SIG-M5 treated with dmso at 0.1 percent for 504 hours (cell line): ENCODE data around the gene SEMA4D.

Source experiments
- DNase-seq: peaks from one replicate; lab custom pipeline; 2025; ENCODE audit not compliant: unreplicated experiment; lab: John Stamatoyannopoulos, UW

The SEMA4D gene

DNA sequence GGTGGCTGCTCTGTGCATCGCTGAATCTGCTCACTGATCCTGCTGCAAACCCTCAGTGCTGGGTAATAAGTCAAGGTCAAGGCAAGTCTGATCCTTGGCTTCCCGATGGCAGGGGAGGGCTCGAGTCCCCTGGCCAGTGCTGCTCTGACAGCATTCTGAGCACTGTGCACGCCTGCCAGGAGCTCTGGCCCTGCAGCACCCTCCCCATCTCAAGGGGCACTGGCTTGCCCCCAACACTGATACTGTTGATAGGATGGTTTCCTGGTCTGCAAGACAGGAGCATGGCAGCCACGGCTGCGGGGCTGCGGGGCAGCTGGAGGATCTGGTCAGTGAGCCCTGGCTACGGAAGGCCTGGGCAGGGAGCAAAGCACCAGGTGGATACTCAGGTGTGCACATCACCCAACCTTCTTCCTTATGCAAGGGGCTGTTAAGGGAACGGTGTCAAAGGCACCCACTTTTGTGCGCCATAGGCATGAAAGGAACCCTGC, 107.8 kb downstream of the SEMA4D start:
- no peak for DNase-seq

DNA sequence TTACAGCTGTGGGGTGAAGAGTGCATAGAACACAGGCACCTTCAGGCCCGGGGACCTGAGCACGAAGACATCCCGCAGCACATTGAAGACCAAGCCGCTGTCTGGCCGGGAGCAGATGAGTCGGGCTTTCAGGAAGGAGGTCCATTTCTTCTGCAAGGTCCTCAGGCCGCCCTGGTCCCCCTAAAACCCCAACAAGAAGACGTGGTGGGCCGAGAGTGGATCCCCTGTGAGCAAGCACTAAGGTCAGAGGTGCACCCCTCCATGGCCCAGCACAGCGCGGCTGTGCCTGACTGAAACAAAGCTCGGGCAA, 109.1 kb downstream of the SEMA4D start:
- DNase-seq, result no peak

DNA sequence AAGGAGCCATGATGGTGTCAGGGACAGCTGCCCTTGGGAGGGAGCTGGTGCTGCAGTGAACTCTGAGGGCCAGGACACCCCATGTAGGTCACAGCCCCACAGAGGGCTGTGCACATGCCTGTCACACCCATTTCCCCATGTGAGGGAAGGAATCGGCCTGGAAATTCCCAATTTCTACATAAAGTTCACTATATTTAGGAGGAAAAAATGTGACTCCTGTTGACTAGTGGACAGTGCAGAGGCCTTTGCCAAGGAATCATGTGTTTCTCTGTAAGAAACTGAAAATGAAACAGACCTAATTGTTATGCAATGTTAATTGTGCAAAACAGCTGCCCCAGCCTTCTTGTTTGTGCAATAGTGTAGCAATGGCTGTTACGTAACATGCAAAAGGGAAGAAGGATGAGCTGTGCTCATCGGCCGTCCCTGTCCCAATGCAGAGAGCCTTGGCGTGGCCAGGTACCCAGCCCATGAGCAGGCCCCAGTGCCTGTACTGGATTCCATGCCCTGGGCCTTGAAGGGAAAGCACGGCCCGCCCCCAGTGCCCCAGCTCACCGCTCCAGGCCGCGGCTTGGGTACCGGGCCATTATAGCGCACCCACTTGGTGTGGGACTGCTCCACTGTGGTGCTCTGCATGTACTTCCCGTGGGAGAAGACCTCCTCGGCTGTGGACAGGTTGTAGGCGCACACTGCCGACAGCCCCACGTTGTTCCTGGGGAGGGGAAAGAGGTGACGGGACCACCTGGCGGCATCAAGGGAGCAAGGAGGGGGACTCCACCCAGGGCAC, 109.6 kb downstream of the SEMA4D start:
- DNase-seq, result peak; percentile 91

DNA sequence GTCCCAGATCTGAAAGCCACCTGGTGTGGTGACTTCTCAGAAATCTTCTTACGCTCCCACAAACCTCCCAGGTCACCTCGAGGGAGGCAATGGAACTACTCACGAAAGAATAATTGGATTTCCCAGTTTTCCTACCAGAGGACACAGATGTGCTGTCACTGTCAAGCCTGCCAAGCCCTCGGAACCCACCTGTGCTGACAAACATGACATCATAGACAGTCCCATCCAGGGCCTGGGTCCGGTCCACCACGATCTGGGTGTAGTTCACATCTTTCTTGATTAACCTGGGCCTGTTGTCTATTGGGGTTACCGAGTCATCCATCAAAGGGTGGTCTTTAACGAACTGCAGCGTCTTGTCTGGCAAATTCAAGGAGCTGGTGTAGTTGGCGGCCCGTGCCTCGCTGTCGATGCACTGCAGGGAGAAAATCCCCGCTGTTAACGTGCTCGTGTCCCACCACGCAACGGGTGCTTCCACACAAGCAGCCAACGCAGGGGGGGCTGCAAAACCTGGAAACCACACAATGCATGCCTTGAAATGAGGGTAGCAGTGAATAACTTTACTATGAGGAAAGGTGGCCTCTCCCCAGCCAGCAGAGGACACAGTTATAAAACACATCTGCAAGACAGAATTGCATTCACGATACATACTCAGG, 110.6 kb downstream of the SEMA4D start:
- no peak for DNase-seq

DNA sequence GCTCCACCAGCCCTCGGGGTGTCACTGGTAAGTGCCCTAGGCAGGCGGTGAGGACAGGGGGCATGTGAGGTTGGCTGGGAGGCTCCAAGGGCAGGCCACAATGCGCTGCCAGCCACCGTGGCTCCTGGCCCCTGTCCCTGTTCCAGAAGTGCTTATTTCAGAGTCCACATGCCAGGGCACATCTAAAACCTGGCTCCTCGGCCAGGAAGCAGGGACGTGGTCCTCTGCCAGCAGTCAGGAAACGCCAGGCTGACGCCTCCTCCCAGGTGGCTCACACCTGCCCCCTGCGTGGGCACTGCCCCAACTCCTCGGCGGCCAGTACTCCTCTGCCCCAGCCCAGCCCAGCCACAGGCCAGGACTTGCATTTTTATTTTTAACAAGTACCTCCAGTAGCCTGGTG, 111.1 kb downstream of the SEMA4D start:
- no peak for DNase-seq

DNA sequence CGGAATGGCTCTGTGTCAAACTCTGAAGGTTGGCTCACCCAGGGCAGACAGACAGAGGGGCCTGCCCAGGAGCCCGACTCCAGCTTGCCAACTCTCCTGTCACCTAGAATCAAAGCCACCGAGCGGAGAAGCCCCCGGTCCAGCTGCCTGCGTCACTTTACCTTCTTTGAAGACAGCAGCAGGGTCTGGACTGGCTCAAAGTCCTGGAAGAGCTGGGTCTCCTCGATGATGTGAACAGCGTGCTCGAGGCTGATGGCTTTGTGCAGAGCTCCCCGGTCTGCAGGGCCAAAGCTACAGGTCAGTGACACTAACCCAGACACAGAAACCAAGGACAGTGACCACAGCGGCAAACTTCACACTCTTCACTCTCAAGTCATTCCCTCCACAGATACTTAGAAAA, 111.7 kb downstream of the SEMA4D start:
- no peak for DNase-seq

DNA sequence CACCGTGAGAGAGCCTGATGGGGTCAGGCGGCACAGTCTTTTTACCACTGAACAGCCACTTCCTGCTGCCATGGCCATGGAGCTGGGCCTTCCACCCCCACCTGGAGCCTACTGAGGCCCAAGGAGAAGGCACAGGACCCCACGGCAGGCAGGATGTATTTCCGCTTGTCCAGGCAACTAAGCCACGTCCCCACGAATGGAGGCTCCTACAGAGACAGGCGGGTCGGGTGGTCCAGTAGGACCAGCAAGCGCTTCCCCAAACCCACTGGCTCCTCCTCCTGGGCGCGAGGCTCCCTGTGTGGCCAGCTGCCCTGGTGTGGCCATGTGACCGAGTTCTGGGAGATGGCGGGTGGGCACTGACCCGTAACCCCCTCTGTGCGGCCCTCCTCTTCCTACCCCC, 113.1 kb downstream of the SEMA4D start:
- DNase-seq, result no peak

DNA sequence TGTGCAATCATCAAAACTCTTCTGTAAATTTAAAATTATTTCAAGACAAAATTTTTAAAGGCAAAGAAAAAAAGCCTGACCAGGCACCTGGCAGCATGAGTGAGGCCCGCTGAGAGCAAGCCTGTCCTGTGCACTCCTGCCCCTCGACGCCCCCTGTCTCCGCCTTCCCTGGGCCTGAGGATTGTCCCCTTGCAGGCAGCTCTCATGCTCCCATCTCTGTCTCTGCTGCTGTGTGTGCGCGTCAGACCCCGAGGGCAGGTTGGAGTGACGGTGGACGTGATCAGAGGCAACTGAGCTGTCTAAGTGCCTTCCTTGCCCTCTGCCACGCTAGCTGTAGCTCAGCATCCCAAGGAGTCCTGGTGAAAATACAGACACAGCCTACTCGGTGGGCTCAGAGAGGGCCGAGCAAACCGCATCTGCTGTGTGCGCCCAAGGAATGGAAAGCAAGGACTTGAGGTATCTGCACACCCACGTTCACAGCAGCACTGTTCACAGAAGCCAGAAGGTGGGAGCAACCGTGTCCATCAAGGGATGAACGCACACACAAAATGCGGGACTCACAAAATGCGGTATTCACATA, 114.1 kb downstream of the SEMA4D start:
- DNase-seq, result no peak

DNA sequence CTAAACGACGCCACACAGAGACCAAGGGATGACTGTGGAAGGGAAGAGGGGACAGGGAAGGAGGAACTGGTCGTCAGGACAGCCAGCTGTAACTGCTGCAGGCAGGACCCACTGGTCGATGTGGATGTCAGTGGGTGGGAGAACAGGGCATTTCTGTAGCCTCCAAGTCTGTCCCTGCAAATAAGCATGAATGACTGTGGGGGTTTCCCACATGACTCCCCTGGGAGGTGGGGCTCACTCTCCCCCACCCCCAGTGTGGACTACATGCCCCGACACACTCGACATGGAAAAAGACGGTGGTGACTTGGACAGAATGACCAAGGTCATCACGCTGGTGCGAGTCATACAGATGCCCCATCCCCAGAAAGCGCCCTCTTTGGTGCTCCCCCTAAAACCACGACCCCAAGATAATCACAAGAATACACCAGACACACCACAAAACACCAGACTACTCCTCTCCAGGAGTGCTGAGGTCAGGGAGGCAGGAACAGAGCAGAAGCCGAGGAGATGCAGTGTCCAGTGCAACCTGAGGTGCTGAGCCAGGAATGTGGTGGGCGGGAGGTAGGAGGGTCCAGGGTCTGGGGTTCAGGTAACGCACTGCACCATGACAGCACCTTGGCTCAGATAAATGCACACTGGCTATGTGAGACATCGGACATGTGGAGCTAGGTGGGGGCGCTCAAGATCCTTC, 114.7 kb downstream of the SEMA4D start:
- no peak for DNase-seq

DNA sequence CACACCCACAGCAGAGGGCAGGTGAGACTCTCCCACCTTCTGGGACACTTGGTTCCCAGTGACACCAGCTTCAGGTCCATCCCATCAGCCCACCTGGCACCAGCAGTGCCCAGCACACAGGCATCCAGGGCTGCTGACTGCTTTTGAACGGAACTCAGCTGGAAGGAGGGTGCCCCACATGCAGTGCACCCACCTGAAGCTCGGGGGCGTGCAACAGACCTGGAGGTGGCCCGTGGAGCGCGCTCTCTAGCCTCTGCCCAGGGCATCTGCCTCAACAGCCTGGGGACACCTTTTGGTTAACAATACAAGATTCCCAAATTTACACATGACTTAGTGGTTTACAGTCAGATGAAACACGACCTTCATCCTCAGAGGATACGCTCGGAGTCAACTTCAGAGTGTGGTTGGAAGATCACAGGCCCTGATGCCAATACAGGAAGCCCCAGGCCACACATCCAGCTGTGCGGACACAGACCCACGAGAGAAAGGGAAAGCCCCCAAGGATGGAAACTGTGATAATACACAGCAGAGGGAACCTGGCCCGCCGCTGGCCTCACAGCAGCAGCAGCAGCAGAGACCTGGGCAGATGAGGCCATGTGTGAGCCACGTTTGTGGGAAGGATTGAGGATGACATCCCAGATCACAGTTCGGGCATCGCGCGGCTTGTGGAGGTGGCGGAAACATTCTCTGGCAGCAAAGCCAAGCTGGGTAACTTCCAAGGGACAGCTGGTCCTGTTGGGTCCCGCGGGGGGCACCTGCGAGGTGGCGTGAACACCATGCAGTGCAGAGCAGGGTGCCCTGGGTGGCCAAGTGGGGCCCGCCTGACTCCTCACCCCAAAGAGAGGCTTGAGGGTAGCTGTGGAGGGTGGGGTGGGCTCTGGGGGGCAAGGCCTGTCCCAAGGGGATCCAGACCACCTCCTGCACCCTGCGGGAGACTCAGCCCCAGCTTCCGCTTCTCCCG, 115.6 kb downstream of the SEMA4D start:
- DNase-seq, result no peak

DNA sequence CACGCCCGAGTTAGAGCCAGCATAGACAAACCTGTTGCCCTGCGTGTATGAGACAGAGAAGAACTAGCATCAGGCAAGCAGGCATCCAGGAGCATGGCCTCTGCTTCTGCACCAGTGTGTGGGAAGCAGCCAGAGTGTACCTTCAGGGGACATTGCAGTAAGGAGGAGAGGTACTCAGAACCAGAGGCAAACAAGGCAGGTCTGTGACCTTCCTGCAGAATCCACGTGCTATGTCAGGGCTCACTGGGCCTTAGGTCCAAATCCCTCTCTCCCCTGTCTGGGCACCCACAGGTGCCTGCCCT, 116.7 kb downstream of the SEMA4D start:
- DNase-seq, result no peak

DNA sequence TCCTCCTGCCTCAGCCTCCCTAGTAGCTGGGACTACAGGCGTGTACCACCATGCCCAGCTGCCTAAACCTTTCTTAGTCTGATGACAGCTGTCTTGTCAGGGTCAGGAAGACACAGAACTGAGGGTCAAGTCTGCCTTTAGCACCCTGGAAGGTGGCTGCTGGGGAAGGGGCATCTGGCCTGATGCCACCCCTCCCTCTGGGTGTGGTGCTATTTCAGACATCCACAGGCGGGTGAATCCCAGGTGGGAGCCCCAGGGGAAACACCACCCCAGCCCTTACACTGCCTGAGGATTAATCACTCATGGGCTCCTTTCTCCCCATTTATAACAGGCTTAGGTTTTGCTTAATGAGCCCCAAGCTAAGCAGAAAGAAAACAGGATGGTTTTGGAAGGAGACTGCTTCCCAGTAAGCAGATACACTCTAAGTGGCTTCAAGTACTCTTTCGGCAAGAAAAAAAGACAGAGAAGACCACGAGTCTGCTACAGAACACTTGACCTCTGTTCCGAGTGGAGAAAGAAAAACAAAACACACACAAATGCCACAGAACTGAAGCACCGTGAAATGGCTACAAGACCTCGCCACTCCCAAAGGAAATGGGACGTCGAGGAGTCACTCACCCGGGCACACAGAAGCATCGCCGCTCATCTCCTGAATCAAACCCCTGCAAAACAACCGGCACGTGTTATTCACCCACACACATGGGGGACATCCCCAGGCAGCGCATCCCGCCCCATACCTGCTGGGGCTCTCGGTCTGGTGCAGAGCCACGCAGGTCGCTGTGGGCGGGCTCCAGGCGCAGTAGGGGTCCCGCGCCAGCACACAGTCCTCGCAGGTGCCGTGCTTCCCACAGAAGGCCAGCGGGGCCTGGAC, 117.2 kb downstream of the SEMA4D start:
- no peak for DNase-seq

DNA sequence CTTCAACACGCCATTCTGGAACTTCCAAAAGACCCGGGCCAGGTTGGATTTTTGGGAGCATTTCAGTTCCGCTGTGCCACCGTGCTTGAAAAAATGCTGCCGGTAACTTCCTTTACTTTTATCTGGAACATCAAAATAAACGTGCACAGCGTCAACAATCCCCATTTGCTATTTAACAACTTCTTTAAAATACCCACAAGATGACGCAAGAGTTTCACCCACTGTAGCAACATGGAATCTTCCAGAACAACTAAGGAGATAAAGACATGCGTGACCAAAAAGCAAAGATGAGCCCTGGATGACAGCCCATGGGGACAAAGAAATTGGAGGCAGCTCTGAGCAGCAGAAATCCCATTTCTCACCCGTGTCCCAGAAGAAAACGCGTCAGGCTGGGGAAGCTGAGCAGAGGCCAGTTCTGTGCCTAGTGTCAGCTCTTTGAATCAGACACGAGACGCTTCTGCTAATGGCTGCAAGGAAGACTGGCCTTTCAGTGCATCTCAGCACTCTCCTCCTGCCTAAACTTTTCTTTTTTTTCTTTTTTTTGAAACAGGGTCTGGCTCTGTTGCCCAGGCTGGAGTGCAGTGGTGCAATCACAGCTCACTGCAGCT, 118.3 kb downstream of the SEMA4D start:
- DNase-seq, result peak; percentile 54

DNA sequence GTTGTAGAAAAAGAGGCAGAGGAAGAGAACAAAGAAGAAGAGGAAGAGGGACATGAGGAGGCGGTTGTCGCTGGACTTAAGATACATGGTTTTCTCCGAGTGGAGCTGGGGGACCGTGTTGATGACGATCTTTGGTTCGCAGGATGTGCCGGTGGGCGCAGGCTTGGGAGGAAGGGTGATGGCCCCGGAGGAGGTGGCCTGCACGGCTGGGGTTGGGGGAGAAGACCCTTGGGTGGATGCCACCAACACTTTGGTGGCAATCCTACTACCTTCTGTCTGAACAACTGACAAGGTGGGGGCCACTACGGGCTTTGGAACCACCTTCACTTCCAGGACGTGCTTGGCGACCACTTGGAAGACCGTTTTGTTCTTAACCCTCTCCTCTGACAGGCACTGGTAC, 118.9 kb downstream of the SEMA4D start:
- no peak for DNase-seq

DNA sequence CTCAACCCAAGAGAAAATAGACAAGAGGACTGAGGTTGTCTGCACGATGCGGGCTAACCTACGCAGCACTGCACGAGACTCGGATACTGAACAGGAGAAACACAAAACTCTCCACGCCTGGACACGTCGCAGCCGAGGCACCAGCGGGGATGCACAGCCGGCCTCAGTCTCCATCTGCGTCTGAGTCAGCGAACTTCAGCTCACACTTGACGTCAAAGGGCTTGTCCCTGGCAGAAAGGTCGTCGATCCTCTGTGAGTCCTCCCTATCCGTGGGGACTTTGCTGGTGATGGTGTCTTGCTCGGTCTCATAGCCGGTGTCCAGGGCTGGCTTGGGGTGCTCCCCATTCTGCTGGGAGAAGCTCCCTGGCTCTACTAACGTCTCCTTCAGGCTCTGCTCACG, 119.4 kb downstream of the SEMA4D start:
- DNase-seq, result no peak

DNA sequence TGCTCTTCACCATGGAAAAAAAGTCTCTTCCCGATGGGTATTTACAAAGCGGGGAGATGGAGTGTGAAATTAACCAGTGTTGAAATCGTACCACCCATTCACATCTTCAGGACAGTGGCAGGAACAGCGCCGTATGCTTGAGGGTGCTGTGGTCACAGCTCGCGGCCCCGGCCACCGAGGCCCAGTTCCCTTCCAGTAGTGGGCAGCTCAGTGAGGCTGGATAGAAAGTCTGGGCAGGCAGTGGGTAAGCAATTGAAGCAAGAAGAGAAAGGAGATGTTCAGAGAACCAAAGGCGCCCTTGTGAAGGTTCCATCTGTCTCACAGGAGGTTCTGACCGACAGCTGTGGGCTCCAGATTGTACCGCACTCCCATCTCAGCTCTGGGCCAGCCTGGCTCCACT, 120.5 kb downstream of the SEMA4D start:
- DNase-seq, result no peak

DNA sequence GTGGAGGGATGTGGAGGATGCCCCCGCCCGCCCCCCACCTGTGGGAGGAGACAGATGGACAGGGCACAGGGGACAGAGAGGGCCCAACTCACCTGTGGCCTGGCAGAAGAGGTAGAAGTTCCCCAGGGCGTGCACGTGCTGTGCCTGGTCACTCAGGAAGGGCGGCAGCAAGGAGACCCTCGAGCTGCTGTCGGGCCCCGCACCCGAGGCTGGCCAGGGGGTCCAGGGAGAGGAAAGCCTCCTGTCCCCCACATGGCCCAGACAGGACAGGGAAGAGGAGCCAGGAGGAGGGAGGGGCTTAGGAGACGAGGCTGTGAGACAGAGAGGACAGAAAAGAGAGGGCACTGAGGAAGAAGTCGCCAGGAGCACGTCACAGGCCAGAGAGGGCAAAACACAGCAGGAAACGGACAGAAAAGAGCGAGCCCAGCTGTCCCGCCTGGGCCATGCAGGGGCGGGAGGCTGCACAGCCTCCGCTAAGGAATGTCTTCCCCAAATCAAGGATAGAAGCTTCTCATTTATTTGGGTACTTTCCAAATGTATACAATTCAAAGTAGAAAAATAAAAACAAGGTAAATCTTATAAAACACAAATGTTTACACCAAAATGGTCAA, 121.1 kb downstream of the SEMA4D start:
- DNase-seq, result no peak

DNA sequence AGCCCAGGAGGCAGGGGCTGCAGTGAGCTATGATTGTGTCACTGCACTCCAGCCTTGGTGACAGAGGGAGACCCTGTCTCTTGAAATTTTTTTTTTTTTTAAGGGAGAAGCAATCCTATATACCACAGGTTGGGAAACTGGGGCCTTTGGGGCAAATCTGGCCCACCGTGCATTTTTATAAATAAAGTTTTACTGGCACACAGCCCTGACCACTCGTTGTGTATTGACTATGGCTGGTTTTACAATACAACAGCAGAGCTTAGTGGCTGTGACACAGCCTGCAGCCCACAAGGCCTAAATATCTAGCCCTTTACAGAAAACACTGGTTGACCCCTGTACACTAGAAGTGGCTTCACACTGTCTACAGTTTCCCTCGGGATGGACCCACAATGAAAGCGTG, 121.6 kb downstream of the SEMA4D start:
- no peak for DNase-seq

DNA sequence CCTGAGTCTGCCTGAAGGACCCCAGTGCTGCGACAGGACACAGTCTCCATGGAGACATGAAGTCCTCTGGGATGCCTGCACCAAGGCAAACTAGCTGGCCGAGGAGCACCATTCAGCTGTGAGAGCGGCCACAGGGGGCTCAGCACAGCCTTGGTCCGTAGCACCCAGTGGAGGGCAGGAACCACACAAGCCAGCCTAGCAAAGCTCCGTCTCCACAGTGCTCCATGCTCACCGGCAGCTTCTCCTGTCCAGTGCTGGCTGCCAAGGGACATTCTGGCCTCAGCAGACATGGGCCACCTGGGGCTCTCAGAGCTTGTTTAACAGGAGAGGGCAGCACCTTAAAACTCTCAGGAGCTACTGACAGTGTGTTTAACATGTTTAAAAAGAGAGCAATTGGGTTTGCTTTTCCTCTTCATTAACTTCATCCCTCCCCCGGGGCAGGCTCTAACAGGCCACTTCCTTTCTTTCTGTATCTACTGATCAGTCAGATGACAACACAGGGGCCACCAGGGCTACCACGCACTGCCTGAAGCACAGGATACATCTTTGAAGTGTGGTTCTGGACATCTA, 122.6 kb downstream of the SEMA4D start:
- DNase-seq, result peak; percentile 21
